ENCODE results near the gene SMAD7.

- no peak for TF ChIP-seq CTCF (IDR thresholded peaks at IDR 0.05)
- TF ChIP-seq POLR2A (IDR thresholded peaks at IDR 0.05) = no peak
Observed at GRCh38 chr18:48996041-48996440, 45.3 kb upstream of the SMAD7 start.

Data from lower leg skin (tissue), 3 donors.